Transverse colon (tissue), 4 donors: ENCODE measurements around the gene ALK. TPM values are rescaled to one million over a fixed set of nuclear protein-coding genes. Genes with fewer than 3 reads are reported as not detected.

Experiments used
- DNase-seq: peaks from one replicate; pipeline ENCODE4 v3.0.0-alpha.2; 2019
- H3K27ac ChIP-seq, 4 donors: fragments of 200-600 bp; sonication (generic); 2 replicates each; pipeline ENCODE4 v1.5.1; 2016 to 2018; ENCODE audit warnings: inconsistent platforms in 4 of 4
- H3K27me3 ChIP-seq: fragments of 200-600 bp; sonication (generic); 2 replicates; pipeline ENCODE4 v1.5.1; 2017; ENCODE audit warnings: inconsistent platforms
- H3K36me3 ChIP-seq, 4 donors: fragments of 200-600 bp; sonication (generic); 2 replicates each; pipeline ENCODE4 v1.5.1; 2017 to 2019; ENCODE audit warnings: inconsistent platforms in 4 of 4
- H3K4me1 ChIP-seq, 4 donors: fragments of 200-600 bp; sonication (generic); 2 replicates each; pipeline ENCODE4 v1.5.1; 2017 to 2020; ENCODE audit warnings: inconsistent platforms in 4 of 4
- H3K4me3 ChIP-seq, 4 donors: fragments of 200-600 bp; sonication (generic); 1 replicate in 1 of 4; 2 replicates in 3 of 4; pipeline versions ENCODE4 v1.5.1 to v1.6.1; 2017 to 2019; ENCODE audit warnings: inconsistent platforms in 4 of 4
- H3K9me3 ChIP-seq, 2 donors: fragments of 200-600 bp; sonication (generic); 2 replicates each; pipeline ENCODE4 v1.5.1; 2017 to 2019; ENCODE audit warnings: inconsistent platforms in 2 of 2
- CTCF ChIP-seq, 5 experiments: fragments of 200-600 bp in 3 of 5; fragments of 450-650 bp in 2 of 5; sonication (generic) in 3 of 5; IDR thresholded peaks; 1 replicate in 2 of 5; 2 replicates in 3 of 5; pipeline ENCODE4 v1.5.1; 2016 to 2017; ENCODE audit warnings: antibody characterized with exemption in 5 of 5, inconsistent platforms in 3 of 5, mild to moderate bottlenecking in 2 of 5, moderate library complexity in 1 of 5
- EP300 ChIP-seq: sonication (generic); formaldehyde crosslinking; IDR thresholded peaks from one replicate; pipeline ENCODE4 v1.6.1; 2017; ENCODE audit warnings: antibody characterized with exemption, low read depth
- POLR2A ChIP-seq: fragments of 450-650 bp; IDR thresholded peaks from one replicate; pipeline ENCODE4 v1.6.1; 2016; ENCODE audit warnings: antibody characterized with exemption, mild to moderate bottlenecking, moderate library complexity
- POLR2AphosphoS5 ChIP-seq, 3 donors: sonication (generic); formaldehyde crosslinking; IDR thresholded peaks; one replicate each; pipeline ENCODE4 v1.6.1; 2016; ENCODE audit warnings: antibody characterized with exemption in 3 of 3
- WGBS, 2 donors: methylation state at CpG; one replicate each; pipeline ENCODE4 v1.1.5; 2018; ENCODE audit warnings: low coverage in 1 of 2; 5-methylcytosine and 5-hydroxymethylcytosine counted together
- in situ Hi-C, 4 donors: fragments of 200-750 bp; cut with MboI; loops; one replicate each; pipeline versions ENCODE4 v1.15.0 to v1.15.1; 2017; ENCODE audit warnings: low sequenced_read_pairs in 3 of 4, low pct_ligation_motif_present in 1 of 4, low pct_unique_long_range_greater_than_20kb in 1 of 4
- intact Hi-C: fragments of 100-400 bp; cut with DNase I; formaldehyde crosslinking; loops from one replicate; pipeline ENCODE4 v1.15.1; 2023; ENCODE audit warnings: low total_unique reads
- total RNA-seq, 4 donors: library from RNA; depleted of rRNA; stranded (reverse); fragments of >200 nt; gene quantifications; one replicate each; pipeline ENCODE4 v1.1.0, GENCODE V29; 2016

Gene ALK
- total RNA-seq, 4 donors from 2014 or later, result 0.32 to 0.82 TPM; not detected in 2

- no peak for DNase-seq
- no peak overlapping the region for H3K27ac ChIP-seq
- intact Hi-C loops (no loop called here), in situ Hi-C loops (no loop called here)
- no peaks in the 10 kb centered on the region for H3K9me3 ChIP-seq
- H3K27me3 ChIP-seq, result peaks cover 5% of the 10 kb centered on the region
- H3K4me3 ChIP-seq, result no peak overlapping the region
- no peaks in the 10 kb centered on the region for H3K4me1 ChIP-seq
- 90 to 93% methylated on average over 5 to 7 of the region's 7 CpGs for WGBS, 2 donors
- no peaks in the 10 kb centered on the region for H3K36me3 ChIP-seq
- TF ChIP-seq POLR2AphosphoS5 (IDR thresholded peaks at IDR 0.05) (no peak), EP300 (no peak), CTCF (IDR thresholded peaks at IDR 0.05) (no peak), POLR2A (no peak)
Observed at GRCh38 chr2:29389686-29390085, 531.7 kb downstream of the ALK start.

GRCh38 chr2:29388071-29388470, 533.3 kb downstream of the ALK start:
- intact Hi-C loops (no loop called here), in situ Hi-C loops (no loop called here)
- Histone ChIP-seq H3K9me3 (no peaks in the 10 kb centered on the region), H3K4me1 (no peaks in the 10 kb centered on the region), H3K27me3 (peaks cover 5% of the 10 kb centered on the region), H3K27ac (no peak overlapping the region), H3K4me3 (no peak overlapping the region), H3K36me3 (no peaks in the 10 kb centered on the region)
- no peak for TF ChIP-seq CTCF (IDR thresholded peaks at IDR 0.05)
- no peak for TF ChIP-seq EP300
- TF ChIP-seq POLR2A, result no peak
- no peak for TF ChIP-seq POLR2AphosphoS5 (IDR thresholded peaks at IDR 0.05)
- no peak for DNase-seq
- 52 to 74% methylated on average over 2 of the region's 2 CpGs for WGBS, 2 donors

GRCh38 chr2:29382486-29382885, 538.9 kb downstream of the ALK start:
- 75 to 95% methylated on average over 2 of the region's 2 CpGs for WGBS, 2 donors

GRCh38 chr2:29377788-29378187, 543.6 kb downstream of the ALK start:
- no peak overlapping the region for H3K27ac ChIP-seq
- no peak for DNase-seq
- 78 to 85% methylated on average over 1 of the region's 1 CpG for WGBS, 2 donors
- H3K27me3 ChIP-seq, result no peaks in the 10 kb centered on the region
- TF ChIP-seq POLR2AphosphoS5 (IDR thresholded peaks at IDR 0.05) (no peak), POLR2A (no peak), EP300 (no peak), CTCF (IDR thresholded peaks at IDR 0.05) (no peak)
- intact Hi-C loops (no loop called here), in situ Hi-C loops (no loop called here)
- H3K4me1 ChIP-seq, result no peaks in the 10 kb centered on the region
- H3K36me3 ChIP-seq, result no peaks in the 10 kb centered on the region
- H3K9me3 ChIP-seq, result no peaks in the 10 kb centered on the region
- H3K4me3 ChIP-seq, result no peak overlapping the region

More at GRCh38 chr2:29382486-29382885, 538.9 kb downstream of the ALK start:
- in situ Hi-C loops, result no loop called here
- DNase-seq, result no peak
- Histone ChIP-seq H3K4me1 (no peaks in the 10 kb centered on the region), H3K36me3 (no peaks in the 10 kb centered on the region), H3K27ac (no peak overlapping the region), H3K4me3 (no peak overlapping the region), H3K27me3 (peaks cover 5% of the 10 kb centered on the region), H3K9me3 (no peaks in the 10 kb centered on the region)
- TF ChIP-seq POLR2A (no peak), POLR2AphosphoS5 (IDR thresholded peaks at IDR 0.05) (no peak), EP300 (no peak), CTCF (IDR thresholded peaks at IDR 0.05) (no peak)
- intact Hi-C loops, result no loop called here
